CD4-positive, alpha-beta T cell treated with Interferon alpha-2 for 1 hour (primary cell): ENCODE results near the gene E2F4.

ENCODE experiments used
- DNase-seq, 2 donors: peaks; one replicate each; pipeline ENCODE4 v3.0.0-alpha.2; 2020 to 2022

Gene E2F4

DNA sequence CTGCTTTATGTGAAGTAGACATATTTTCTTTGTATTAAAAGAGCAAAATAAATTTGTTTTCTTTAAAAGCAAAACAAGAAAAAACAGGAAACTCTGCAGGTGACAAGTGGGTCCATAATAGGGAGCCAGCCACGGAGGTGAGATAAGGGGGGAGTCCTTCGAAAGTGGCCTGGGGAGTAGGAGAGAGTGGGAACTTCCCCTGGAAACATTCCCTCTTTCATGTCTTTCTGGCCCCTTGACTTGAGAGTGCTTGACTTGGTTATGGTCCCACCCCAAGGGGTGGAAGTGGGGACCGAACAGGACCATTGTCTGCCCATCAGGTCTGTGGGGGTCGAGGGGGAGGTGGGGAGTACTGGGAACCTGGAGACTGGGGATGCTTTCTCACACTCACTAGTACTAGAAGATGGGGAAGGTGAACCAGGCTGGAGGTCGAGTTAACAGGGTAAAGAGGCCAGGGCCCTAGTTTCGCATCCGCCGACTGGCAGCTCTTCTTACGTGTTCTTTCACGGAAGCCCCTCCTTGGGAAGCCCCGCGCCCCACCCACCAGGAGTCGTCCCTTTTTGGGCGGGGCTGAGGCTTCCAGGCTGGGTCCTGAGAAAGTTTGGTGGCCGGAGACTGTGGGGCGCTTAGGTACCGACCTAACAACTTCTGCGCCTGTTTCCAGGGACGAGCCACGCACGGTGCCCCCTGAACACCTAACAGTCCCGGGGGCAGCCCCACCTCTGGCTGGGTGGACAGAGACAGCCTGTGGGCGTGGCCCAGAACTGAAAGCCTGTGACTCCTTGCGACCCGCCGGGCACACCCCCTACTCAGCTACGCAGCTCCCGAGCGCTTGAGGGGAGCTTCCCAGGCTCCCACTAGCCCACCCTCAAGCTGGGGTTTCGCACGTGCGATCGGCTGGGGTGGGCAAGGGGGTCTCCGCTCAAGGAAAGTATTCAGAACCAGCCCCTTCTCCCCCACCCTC lies 33.0 kb upstream of the E2F4 start:
- DNase-seq: peak; percentile 93 to 95

DNA sequence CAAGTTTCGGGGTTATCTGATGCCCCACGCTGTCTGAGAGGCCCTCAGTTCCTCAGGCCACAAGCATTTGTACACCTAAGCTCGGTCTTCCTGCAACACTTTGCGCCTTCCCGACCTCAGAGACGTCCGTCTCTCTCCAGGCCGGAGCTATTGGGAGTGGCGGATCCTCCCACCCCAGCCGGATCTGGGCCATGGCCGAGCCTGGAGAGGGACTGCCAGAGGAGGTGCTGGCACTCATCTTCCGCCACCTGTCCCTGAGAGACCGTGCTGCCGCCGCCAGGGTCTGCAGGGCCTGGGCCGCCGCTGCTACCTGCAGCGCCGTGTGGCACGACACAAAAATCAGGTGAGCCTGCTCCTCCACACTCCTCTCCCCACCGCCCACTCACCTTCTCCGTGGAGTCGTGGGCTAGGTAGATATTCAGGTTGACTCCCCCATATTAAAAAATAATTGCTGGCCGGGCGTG lies 30.3 kb upstream of the E2F4 start:
- DNase-seq: no peak

DNA sequence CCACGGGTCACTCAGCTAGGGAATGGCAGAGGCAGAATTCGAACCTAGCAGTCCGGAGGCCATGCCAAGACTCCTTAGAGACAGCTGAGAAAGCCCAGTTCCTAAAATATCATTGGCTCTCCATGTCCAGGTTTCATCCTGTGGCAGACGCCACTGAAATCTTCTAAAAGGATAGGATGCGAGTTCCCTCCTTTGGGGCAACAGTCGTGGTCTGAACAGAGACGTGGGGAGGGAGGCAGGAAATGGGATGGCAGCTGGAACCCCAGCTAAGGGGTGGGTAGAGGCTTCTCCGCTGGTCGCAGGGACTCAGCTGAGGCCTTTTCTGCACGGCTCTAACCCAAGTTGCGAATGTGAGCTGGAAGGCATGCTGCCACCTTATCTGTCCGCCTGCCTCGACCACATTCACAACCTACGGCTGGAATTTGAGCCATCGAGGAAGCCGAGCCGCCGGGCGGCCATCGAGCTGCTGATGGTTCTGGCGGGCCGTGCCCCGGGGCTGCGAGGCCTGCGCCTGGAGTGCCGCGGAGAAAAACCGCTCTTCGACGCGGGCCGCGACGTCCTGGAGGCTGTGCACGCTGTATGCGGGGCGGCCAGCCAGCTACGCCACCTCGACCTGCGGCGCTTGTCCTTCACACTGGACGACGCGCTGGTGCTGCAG lies 29.3 kb upstream of the E2F4 start:
- no peak for DNase-seq

DNA sequence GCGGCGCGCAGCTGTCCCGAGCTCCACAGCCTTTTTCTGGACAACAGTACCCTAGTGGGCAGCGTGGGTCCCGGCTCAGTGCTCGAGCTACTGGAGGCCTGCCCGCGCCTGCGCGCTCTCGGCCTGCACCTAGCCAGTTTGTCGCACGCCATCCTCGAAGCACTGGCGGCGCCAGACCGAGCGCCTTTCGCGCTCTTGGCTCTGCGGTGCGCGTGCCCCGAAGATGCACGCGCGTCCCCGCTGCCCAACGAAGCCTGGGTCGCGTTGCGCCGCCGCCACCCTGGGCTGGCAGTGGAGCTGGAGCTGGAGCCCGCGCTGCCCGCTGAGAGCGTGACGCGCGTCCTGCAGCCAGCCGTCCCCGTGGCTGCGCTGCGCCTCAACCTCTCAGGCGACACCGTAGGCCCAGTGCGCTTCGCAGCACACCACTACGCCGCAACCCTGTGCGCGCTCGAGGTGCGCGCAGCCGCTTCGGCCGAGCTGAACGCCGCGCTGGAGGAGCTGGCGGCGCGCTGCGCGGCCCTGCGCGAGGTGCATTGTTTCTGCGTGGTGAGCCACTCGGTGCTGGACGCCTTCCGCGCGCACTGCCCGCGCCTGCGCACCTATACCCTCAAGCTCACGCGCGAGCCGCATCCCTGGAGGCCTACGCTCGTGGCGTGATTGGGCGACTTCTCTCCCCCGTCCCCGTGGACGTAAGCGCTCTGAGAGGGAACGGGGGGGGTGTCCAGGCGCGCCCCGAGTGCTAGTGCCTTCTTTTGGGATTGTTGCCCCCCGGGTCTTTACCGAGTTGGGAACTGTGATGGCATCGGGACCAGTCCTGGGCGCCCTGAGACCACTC lies 28.6 kb upstream of the E2F4 start:
- peak; percentile 22 to 68 for DNase-seq

DNA sequence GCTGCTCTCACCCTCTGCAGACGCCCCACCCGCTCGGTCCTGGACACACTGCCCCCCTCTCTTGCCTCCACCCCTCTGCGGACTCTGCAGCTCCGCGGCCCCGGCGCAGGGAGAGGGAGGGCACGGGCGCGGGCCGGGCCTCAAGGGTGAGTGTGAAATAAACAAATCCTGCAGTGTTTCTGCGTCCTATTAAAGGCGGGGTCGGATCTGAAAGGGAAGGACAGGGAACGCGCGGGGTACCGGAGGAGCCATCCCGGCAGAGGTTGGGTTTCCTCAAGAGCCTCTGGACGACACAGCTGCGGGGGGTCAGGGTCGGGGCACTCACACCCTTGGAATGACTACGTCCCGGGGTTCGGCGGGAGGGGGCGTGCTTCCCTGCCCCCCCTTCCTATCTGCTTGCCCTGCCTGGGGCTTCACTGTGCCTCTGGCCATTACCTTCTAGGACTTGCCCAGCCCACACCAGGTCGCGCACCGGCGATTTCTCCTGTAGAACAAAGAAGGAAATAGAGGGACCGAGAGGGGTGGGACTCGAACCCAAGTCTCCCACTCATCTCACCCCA lies 27.9 kb upstream of the E2F4 start:
- no peak for DNase-seq

DNA sequence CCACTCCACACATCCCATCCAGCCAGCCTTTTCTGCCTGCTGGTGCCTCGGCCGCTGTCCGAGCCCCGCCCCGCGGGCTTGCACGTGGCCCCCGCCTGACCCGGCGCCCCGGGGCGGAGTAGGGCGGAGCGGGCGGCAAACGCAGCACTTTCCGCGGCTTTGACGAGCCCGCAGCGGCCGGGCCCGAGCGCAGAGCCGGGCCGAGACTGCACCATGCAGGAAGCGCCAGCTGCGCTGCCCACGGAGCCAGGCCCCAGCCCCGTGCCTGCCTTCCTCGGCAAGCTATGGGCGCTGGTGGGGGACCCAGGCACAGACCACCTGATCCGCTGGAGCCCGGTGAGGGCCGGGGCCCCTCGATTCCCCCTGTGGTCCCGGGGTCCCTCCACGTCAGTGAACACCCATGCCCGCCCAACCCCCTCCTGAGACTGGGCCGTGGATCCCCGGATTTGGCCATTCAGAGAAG lies 27.3 kb upstream of the E2F4 start, which contains the start of gene HSF4:
HSF4 (plus strand) TSS at position 147 of the 463 bp plus-strand sequence; CDS start at position 214, 67 bp downstream.
- DNase-seq: peak in 1 of 2 donors; percentile 36

DNA sequence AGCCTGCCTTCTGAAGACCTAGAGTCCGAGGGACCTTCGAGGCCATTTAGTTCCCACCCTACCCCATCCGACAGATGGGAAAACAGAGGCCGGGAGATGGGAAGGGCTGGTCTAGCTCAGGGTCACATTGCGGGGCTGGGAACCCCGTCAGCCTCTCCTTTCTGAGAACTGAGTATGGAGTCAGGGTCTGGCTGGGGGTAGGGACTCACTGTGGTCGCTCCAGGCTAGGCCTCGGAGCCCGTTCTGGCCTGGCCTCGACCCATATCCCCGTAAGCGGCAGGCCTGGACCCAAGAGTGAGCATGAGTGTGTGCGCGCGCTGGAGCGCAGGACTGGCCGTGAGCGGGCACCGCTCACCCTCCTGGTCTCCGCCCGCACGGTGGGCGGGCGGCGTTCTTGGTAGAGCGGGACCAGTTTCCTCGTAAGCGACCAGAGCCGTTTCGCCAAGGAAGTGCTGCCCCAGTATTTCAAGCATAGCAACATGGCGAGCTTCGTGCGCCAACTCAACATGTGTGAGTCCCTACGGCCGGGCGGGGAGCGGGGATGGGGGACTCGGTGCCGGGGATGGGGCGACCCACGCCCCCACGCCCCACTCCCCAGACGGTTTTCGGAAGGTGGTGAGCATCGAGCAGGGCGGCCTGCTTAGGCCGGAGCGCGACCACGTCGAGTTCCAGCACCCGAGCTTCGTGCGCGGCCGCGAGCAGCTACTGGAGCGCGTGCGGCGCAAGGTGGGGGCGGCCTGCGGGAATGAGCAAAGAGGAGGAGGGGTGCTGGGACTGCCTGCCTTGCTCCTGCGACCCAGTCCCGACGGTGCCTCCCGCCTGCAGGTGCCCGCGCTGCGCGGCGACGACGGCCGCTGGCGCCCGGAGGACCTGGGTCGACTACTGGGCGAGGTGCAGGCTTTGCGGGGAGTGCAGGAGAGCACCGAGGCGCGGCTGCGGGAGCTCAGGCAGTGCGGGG lies 26.6 kb upstream of the E2F4 start:
- no peak for DNase-seq

DNA sequence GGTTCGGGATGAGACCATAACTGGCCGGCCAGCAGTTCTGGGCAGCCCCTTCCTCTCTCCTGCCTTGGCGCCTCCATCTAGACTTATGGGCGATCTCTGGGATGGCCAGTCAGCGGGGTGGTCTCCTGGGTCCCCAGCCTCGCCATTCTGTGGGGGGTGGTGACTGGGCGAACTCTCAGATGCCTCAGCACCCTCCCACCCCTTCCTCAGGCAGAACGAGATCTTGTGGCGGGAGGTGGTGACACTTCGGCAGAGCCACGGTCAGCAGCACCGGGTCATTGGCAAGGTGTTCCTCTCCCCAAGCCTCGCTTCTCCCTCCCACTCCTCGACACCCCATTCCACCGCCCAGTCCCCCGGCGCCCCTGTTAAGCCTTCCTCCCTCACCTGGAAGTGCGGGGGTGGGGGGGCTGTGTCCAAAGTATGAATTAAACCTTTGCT lies 25.8 kb upstream of the E2F4 start:
- no peak for DNase-seq

DNA sequence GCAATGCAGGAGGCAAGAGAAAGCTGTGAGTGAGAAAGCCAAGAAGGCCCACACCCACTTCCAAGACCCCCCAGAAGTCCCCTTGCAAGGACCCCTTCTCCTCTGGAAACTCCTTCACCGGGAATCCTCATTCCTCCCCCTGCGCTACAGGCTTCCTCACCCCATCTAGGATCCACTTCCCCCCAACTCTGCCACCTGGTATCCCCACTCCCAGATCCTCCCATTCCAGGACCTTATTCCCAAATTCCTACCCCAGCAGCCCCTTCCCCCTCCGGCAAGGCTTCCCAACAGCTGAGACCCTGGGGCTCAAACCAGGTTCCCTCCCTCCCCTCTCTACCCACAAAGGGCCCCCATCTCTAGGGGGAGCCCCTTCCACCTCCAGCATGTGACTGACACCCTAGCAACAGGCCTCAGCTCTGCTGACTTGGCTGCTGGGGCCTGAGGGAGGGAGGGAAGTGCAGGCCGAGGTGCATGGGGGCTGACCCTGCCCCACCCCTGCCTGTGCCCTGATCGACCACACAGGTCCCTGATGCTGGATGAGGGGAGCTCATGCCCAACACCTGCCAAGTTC lies 25.3 kb upstream of the E2F4 start:
- no peak for DNase-seq

DNA sequence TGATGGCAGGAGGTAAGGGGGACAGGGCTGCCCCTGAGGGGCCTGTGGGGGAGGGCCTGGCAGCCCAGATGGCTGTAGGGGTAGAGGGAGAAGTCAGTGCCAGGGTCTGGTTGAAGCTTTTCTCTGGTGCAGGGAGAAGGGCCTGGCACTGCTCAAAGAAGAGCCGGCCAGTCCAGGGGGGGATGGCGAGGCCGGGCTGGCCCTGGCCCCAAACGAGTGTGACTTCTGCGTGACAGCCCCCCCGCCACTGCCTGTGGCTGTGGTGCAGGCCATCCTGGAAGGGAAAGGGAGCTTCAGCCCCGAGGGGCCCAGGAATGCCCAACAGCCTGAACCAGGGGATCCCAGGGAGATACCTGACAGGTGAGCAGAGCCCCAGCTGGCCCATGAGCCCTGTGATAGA lies 24.4 kb upstream of the E2F4 start:
- no peak for DNase-seq

DNA sequence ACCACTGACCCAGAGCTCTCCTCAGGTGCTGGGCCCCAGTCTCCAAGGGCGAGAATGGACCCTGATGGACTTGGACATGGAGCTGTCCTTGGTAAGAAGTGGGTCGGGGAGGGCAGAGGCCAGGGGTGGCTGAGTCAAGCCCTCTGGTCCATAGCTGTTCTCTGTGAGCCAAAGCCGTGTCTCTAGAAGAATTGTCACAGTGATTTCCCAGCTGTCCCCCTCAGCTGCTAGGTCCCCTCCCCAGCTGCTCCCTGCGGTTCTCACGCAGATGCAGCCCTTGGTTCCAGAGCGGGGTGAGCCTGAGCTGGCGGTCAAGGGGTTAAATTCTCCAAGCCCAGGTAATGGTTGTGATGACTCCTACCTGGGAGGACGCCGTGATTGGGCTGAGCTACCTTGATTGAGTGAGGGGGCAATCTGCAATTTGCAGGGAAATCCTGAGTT lies 22.9 kb upstream of the E2F4 start:
- DNase-seq: no peak

DNA sequence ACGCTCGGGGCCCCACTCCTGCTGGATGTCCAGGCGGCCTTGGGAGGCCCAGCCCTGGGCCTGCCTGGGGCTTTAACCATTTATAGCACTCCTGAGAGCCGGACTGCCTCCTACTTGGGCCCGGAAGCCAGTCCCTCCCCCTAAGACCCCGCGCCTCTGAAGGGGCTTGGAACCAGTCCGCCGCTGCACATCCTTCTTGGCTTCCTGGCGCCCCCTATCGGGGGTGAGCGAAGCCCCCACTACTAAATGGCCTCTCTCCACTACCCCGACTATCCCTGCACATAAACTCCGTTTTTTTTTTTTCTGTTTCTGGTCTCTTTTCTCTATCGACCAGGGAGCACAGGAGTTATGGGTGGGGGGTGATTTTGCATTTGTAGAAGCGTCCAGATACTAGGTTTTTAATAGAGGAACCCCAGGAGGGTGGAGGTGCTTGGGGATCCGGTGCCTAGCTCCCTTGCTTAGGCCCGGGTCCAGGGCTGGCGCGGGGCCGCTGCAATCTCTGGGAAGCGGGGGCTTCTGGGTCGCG lies 22.2 kb upstream of the E2F4 start:
- peak; percentile 23 to 52 for DNase-seq

DNA sequence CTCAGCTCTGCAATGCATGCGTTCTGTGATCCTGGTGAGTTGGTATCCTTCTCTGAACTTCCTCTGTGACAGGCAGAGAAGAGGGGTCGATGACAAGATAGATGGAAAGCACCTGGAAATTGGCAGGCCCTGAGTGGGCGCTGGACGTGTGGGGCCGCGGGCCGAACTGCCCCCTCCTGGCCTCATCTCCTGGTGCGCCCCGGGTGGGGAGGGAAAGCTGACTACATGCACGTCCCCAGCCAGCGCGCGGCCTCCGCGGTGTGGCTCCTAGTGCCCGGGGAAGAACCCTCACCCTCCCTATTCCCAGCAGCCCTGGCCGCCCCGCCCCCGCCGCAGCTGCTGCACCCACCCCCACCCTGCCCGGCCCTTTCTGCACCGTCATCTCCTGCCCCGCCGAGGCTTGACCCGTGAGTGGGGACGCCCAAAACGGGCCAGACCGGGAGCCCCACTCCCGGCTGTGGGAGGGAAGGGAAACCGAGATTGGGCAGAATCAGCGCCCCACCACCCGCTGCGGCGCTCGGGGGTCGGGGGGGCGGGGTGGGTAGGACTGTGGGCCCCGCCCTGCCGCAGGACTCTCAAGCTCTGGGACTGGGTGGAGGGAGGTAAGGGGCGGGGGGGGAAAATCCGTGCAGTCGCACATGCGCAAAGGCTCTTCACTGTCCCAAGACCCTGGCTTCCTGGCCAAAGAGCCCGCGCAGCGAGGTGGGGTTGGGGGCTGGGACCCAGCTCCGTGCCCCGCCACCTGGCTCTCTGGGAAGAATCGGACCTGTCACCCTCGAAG lies 21.6 kb upstream of the E2F4 start, which contains the start of gene NOL3:
NOL3 (plus strand) TSS at position 371 of the 781 bp plus-strand sequence.
- DNase-seq: peak; percentile 40 to 48

DNA sequence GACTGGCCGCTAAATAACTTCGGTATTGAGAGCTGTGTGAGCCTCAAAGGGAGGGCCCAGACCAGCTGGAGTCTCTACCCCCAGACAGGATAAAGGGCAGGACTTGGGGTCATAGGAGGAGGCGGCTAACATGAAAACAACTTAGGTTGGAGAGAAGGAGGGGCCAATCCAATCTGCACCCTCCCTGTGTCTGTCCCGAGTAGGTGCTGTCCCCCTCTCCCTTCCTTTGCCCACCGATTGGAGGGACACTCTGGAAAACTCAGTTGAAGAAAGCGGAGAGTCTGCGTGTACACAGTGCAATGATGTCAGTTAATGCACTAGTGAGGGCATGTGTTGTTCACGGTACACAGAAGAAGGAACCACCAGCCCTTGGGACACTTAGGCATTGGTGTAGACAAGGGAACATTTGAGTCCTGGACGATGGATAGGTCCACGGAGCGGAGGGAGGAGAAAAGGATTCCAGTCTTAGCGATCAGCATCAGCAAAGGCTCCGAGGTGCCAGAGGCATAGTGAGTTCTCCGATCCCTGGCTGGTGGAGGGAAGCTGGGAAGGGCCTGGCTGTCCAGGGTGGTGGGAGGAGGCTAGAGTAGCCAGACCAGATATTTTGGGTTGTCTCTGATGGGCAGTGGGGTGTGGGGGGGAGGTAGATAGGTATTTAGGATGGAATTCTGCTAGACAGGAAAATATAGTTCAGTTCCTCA lies 20.9 kb upstream of the E2F4 start:
- DNase-seq: no peak

DNA sequence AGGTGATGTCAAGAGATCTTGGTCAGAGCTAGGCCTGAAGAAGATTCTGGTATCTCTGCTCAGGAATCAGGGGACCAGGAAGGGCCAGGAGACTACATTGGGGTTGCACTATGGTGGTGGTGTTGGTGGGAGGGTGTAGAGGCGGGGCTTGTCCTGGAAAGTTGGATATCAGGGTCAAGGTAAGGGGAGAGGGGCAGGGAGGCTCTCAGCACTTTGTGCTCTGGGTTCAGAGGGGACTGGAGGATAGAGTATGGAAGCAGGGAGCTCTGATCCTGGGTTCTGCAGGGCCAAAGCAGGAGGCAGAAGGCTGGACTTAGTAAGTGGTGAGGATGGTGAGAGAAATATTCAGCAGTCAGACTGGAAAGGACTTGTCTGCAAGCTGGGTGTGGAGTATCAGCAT lies 18.6 kb upstream of the E2F4 start:
- DNase-seq: no peak

DNA sequence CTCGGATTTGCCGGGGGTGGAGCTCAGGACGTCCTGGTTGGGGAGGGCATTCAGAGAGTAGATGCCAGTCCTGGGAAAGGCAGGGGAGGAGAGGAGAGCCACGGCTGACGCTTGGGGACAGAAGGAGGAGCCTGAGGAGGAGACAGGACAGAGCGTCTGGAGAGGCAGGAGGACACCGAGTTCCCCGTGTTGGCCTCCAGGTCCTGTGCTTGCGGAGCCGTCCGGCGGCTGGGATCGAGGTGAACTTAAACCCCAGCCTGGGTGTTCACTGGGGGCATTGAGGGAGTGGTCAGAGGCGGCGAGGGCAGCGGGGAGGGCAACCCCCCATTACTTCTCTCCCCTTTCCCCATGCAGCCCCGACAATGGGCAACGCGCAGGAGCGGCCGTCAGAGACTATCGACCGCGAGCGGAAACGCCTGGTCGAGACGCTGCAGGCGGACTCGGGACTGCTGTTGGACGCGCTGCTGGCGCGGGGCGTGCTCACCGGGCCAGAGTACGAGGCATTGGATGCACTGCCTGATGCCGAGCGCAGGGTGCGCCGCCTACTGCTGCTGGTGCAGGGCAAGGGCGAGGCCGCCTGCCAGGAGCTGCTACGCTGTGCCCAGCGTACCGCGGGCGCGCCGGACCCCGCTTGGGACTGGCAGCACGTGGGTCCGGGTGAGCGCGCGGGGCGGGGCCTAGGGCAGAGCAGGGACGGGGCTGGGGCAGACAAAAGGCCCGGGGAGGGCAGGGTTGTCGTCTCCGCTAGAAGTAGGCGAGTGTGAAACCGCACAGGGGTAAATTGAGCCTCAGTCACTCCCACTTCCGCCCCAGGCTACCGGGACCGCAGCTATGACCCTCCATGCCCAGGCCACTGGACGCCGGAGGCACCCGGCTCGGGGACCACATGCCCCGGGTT lies 17.9 kb upstream of the E2F4 start:
- DNase-seq: peak; percentile 67 to 80

DNA sequence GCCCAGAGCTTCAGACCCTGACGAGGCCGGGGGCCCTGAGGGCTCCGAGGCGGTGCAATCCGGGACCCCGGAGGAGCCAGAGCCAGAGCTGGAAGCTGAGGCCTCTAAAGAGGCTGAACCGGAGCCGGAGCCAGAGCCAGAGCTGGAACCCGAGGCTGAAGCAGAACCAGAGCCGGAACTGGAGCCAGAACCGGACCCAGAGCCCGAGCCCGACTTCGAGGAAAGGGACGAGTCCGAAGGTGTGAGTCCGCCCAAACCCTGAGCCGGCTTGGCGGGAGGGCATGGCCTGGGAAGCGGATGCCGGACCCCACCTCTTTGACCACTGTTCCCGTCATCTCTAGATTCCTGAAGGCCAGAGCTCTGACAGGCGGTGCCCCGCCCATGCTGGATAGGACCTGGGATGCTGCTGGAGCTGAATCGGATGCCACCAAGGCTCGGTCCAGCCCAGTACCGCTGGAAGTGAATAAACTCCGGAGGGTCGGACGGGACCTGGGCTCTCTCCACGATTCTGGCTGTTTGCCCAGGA lies 17.2 kb upstream of the E2F4 start:
- no peak for DNase-seq

DNA sequence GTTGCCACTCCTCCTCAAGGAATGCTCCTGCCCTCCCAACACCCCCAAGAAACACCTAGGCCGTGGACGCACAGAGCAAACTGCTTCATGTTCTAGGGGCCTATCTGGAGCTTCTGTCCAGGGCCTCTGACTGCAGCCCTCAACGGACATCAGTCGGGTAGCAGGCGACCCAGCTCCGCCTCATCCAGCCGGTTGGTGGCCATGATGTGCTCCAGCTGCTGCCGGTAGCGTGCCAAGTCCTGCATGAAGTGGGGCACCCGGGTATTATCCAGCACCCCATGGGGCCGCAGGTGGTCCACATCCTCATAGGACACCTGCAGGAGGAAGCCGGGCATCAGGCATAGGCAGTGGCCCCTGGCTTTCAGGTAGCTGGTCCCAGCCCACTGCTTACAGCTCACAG lies 15.3 kb upstream of the E2F4 start:
- no peak for DNase-seq
